Vagina (tissue), 2 donors: ENCODE data around the gene CHN2.

Source experiments
- POLR2AphosphoS5 ChIP-seq, 2 donors: sonication (generic); formaldehyde crosslinking; IDR thresholded peaks; one replicate each; pipeline ENCODE4 v1.9.0; 2017; ENCODE audit warnings: antibody characterized with exemption in 2 of 2, mild to moderate bottlenecking in 2 of 2, low read depth in 1 of 2; ENCODE audit not compliant: insufficient read depth in 1 of 2
- TF ChIP-seq, protein P1 (sequence below), 3 experiments: fragments of 450-650 bp in 2 of 3; fragments of 200-600 bp in 1 of 3; sonication (generic) in 1 of 3; IDR thresholded peaks; one replicate each; pipeline ENCODE4 v1.5.1; 2017 to 2019; ENCODE audit warnings: antibody characterized with exemption in 3 of 3, mild to moderate bottlenecking in 2 of 3, moderate library complexity in 2 of 3

DNA sequence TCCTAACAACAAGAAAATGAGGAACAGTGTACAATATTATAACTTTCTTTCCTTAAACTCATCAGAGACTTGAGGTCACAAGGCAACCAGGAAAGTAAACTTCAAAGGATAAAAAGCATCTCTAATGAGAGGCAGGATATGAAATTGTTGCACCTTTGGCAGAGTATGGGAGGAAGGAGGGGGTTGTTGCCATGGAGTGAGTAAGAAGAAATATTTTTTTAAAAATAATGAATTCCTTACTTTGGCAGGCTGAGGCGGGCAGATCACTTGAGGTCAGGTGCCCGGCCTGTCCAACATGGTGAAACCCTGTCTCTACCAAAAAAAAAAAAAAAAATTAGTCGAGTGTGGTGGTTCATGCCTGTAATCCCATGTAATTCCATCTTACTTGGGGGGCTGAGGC lies 21.1 kb upstream of the CHN2 start:
- TF ChIP-seq, protein P1, sequence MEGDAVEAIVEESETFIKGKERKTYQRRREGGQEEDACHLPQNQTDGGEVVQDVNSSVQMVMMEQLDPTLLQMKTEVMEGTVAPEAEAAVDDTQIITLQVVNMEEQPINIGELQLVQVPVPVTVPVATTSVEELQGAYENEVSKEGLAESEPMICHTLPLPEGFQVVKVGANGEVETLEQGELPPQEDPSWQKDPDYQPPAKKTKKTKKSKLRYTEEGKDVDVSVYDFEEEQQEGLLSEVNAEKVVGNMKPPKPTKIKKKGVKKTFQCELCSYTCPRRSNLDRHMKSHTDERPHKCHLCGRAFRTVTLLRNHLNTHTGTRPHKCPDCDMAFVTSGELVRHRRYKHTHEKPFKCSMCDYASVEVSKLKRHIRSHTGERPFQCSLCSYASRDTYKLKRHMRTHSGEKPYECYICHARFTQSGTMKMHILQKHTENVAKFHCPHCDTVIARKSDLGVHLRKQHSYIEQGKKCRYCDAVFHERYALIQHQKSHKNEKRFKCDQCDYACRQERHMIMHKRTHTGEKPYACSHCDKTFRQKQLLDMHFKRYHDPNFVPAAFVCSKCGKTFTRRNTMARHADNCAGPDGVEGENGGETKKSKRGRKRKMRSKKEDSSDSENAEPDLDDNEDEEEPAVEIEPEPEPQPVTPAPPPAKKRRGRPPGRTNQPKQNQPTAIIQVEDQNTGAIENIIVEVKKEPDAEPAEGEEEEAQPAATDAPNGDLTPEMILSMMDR (IDR thresholded peaks at IDR 0.05) = no peak
- no peak for TF ChIP-seq POLR2AphosphoS5 (IDR thresholded peaks at IDR 0.05; ENCODE audit: insufficient read depth in 1 of 2, low read depth in 1 of 2)
